ENCODE data around the gene ACSM2B.
"Not testable (repeated sequence)": the region's sequence is repeated elsewhere in the genome, so short reads cannot be mapped to it uniquely, and the experiment has no call there.

ACSM2B gene

DNA sequence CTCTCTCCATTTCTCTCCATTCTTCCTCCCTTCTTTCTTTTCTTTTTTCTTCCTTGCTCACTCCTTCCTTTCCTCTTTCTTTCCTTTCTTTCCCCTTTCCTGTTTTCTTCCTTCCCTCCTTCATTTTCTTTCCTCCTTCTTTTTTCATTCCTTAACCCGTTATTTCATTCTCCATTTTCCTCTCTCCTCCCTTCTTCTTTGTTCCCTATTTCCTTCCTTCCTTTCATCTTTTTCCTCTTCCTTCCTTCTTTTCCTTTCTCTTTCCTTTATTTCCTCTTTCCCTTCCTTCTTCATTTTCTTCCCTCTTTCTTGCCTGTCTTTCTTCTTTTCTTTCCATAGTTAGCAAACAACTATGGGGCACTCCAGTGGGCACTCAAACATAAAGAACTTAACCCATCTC is 16.6 kb upstream of the ACSM2B start:
- not testable (repeated sequence) for DNase-seq

DNA sequence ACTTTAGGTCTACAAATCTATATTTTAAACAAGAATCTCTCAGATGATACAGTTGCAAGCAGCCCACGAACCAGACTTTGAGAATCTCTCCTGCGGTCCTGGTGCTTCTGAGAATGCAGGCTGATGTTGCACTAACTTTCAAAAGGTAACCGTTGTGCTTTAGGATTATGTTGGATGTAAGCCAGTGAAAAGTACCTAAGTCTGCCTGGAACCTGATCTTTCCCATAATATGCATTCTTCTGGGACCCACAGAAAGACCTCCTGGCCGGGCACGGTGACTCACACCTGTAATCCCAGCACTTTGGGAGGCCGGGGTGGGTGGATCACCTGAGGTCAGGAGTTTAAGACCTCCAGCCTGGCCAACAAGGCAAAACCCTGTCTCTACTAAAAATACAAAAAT is 13.3 kb upstream of the ACSM2B start:
- not testable (repeated sequence) for DNase-seq

DNA sequence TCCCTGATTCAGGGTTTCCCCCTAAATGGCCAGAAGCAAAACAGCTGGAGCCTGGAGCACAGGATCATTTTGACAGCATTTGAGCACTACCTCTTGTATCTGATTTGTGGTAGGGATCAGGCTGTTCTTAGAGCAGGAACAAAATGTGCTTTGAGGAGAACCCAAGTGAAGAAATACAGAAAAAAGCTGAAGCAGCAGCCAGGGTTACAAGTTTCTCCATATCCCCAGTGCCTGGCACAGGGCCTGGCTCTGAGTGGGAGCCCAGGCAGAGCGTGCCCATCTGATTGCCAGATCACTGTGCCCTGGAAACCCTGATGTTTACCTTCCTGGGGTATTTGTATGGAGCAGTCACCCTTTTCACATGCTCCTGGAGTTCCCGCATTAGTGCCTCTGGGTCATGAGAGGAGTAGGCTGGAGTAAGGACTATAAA is 11.5 kb upstream of the ACSM2B start:
- DNase-seq = not testable (repeated sequence)

DNA sequence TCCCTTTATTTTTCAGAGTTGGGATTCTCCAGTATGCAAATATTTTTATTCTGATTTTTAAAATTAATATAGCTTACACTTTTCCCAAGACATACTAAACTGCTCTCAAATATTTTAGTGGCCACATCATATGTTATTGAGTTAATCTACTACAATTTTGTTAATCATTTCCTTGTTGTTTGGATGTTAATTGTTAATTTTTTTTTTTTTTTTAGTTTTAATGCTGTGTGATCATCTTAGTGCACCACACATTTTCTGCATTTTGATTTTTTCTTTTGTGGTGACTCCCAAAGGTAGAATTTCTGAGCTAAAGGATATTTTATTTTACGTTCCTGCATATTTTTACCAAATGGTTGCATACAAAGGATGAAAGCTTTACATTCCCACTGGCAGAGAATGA is 10.5 kb upstream of the ACSM2B start:
- not testable (repeated sequence) for DNase-seq

DNA sequence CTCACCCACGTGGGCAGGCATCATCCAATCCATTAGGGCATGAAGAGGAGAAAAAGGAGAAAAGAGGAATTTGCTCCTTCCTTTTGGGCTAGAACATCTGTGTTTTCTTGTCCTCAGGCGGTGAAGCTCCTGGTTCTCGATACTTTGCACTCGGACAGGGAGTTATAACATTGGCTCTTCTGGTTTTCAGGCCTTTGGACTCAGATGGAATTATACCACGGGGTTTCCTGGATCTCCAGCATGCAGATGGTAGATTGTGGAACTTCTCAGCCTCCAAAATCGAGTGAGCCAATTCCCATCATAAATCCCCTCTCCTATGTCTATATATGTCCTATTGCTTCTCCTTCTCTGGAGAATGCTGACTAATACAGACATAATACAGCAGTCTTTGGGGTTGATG is 9.9 kb upstream of the ACSM2B start:
- DNase-seq = not testable (repeated sequence)

DNA sequence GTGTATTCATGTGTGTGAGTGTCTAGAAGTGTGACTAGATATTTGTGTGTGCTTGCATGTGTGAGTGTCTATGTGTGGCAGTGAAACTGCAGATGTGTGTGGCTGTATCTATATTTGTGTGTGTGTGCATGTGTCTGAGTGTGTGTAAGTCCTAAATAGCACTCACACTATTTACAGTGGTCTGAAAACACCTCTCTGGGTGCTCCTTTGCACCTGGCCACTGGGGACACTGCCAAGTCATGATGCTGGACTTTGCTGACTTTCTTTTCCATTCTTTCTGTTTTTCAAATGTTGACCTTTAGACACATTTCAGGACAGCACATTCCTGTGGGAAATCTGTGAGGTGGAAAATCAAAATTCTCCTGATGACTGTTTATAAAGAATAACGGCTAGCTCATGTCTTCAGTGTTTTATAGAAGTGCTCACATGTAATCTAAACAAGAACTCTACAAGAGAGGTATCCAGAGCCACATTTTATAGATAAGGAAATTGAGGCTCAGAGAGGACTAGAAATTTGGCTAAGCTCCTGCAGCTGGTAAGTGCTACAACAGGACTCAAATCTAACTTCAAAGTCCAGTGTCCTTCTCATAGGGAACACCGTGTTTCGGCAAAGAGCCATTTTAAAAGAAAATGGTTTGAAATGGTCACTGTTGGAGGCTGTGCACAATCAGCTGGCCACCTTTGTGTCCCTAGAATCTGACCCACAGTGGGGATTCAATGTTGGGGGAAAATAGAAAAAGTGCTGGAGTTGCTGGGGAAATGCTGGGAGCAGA is 4.5 kb upstream of the ACSM2B start:
- DNase-seq = not testable (repeated sequence)

DNA sequence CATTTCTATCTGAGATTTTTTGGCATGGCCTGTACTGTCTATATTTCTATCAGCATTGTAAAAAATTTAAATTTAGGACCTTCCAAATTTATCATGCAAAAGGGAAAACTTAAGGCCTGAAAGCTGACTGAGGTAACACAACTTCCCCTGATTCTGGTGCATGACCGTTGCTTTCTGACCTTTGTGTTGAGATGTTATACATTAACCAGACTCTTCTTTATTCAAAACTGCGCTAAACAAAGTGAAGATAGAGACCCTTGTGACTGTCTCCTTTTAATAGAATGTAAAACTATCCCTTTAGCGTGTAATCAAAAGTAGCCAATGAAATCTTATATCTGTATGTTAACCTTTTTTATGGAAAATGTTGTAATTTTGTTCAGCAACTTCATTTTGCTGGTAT is 1.9 kb upstream of the ACSM2B start:
- DNase-seq = not testable (repeated sequence)

DNA sequence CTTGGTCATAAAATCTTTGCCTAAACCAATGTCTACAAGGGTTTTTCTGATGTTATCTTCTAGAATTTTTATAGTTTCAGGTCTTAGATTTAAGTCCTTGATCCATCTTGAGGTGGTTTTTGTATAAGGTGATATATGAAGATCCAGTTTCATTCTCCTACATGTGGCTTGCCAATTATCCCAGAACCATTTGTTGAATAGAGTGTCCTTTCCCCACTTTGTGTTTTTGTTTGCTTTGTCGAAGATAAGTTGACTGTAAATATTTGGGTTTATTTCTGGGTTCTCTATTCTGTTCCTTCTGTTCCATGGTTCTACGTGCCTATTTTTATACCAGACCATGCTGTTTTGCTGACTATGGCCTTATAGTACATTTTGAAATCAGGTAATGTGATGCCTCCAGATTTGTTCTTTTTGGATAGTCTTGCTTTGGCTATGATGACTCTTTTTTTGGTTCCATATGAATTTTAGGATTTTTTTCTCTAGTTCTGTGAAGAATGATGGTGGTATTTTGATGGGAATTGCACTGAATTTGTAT is 7.0 kb downstream of the ACSM2B start:
- not testable (repeated sequence) for DNase-seq

DNA sequence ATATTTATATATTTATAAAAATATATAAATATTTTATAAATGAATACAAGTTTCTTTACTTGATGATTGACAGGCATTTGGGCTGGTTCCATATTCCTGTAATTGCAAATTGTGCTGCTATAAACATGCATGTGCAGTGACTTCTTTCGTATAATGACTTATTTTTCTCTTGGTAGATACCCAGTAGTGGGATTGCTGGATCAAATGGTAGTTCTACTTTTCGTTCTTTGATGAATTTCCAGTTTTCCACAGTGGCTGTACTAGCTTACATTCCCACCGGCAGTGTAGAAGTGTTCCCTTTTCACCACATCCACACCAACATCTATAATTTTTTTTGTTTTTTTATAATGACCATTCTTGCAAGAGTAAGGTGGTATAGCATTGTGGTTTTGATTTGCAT is 7.8 kb downstream of the ACSM2B start:
- DNase-seq = no peak

DNA sequence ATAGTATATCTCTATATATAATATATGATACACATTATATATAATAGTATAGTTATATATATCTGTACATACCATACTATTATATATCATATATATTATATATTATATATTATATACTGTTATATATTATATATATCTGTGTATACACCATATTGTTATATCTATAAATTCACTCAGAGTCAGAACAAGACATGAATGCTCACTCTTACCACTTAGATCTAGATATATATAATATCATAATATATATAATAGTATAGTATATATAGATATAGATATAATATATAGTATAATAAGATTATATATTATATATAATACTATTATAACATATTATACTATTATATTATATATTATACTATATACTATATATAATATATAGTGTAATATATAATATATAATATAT is 9.3 kb downstream of the ACSM2B start:
- DNase-seq = no peak

DNA sequence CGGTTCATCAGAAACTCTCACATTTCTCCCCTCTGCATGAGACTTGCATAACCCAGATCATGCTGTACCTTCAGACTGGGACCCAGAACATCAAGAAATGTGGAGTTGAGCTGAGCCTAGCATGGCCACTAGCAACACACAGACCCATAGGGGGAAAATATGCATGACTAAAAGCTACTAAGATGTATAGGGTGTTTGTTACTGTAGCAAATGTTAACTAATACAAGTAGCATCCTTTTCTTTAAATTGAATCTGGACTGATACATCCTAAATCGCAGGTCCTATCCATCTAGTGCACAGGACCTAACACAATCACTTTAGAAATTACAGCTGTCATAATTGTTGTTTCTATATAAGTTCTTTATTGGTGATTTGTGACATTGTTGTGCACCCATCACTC is 10.8 kb downstream of the ACSM2B start:
- not testable (repeated sequence) for DNase-seq

DNA sequence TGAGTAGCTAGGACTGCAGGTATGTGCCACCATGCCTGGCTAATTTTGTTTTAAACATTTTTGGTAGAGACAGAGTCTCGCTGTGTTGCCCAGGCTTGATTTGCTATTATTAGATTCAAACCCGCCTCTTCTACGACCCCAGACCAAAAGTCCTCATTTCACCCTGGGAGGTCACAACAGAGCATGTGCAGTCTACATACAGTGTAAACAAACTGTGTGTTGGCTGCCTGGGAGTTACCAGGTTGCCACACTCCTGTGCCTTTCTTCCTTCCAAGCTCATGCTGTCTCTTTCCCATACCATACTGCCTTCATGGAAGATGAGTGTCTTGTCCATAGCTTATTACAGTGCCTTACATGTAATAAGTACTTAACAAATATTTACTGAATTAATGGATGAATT is 11.9 kb downstream of the ACSM2B start:
- DNase-seq = not testable (repeated sequence)

DNA sequence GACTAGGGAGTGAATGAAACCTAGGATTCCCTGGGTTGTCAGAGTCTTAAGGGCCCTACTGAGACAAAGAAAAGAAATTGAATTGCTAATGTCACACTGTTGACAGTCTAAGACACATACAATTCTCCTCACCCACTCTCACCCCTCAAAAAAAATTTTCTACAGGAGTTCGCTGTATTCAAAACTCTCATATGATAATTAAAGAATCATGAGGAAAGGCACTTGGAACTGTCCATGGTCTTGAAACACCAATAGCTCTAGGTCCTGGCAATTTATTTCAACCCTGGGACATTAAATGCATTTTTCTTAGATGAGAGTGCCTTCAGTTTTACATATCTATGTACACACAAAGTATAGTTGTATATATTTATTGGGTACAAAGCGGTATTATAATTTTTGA is 20.5 kb downstream of the ACSM2B start:
- not testable (repeated sequence) for DNase-seq

DNA sequence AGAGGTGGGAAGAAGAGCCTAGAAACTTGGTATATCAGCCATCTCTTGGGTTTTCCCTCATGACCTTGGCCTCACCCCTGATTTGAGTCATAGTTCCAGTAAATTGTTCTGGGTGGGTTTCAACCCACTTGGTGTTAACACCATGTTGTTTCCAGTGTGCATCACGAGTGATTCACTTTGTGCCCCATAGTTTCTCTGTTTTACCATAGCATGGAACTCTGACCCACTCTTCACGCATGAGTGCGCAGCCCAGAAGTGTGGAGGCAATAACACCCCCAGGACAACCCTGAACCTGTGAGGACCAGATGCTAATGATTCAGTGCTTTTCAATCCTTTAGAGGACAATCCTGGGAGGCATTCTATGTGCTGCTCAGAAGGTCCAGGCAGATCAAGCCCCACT is 21.5 kb downstream of the ACSM2B start:
- DNase-seq = not testable (repeated sequence)

DNA sequence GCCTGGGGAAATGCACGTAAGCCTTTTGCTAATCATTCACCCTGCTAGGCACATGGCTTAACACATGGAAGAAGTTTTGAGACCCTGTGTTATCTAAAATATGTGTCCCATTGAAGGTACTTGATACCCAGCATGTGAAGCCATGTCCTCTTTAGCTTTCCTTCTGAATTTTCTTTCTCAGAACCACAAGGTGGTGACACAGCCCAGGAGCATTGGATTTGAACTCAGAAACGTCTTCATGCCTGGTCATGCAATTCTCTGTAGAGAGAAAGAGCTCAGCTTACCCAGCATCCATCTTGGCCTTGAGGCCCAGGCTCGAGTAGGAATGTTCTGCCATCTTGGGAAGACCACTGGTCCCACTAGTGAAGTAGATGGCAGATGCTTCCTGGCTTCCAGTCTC is 22.7 kb downstream of the ACSM2B start:
- DNase-seq = not testable (repeated sequence)

DNA sequence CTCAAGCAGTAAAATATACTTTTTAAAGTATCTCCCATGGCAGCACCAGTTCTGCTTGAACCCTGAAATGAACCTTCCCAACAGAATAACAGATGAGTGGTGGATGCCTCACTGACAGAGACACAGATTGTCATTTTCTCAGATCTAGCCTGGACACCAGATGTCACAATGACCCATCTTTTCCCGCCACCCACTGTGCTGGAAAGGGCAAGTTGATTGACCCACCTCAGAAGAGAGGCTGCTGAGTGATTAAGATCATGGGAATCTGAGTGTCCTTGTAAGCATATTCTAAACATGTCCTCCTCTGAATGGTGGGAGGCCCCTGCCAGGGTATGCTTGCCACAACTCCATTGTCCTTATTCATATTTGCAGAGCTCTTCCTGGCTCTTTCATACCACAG is 29.2 kb downstream of the ACSM2B start:
- not testable (repeated sequence) for DNase-seq

DNA sequence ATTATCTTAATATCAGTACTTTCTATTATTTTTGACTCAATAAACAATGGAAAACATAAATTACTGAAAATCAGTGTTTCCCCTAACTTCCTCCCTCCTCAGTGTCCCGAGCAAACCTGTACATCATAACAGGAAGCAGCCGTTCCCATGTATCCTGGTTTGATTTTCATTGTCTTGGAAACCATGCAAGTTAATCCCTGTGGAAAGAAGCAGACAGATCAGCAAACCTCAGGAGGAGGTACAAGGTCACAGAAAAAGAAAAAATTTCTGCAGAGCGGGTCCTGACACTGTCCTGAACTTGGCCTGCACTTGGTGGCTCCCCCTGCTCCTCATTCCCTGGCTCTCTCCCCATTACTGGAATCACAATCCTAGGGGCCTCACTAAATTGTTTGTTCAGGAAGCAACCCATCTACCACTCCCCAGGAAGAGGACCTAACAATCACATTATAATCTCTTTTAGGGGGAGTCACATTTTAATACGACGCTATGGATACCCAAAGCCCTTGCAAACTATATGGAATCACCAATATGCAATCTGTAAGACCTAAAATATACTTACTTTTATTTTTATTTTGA is 29.8 kb downstream of the ACSM2B start:
- DNase-seq = not testable (repeated sequence)

DNA sequence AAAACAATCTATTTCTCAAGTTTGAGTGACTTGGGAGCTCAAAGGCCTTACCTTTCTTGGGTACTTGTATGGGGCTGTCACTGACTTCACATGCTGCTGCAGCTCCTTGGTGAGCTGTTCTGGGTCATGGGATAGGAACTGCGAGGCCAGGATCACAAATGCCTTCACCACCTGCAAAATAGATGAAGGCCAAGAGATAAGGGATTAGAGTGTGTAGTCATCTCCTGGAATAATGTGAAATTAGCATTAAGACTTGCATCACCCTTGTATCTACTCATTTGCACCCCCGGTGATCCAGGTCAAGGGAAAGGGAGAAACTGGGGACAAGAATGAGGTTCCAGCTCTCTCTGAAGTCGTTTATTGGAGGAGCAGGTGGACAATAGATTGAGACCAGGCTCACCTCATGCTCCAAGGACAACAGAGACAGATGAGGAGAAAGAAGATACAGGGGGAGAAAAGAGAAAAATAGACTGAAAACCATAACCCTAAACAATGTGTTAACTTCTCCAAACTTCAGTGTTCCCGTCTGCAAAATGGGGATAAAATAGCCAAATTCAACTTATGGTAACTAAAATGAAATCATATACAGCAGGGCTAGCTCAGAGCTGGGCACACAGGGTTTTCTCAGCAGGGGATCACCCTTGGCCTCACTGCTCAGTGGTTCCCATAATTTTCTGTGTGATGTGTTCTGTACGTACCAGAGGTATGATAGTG is 35.4 kb downstream of the ACSM2B start:
- not testable (repeated sequence) for DNase-seq

DNA sequence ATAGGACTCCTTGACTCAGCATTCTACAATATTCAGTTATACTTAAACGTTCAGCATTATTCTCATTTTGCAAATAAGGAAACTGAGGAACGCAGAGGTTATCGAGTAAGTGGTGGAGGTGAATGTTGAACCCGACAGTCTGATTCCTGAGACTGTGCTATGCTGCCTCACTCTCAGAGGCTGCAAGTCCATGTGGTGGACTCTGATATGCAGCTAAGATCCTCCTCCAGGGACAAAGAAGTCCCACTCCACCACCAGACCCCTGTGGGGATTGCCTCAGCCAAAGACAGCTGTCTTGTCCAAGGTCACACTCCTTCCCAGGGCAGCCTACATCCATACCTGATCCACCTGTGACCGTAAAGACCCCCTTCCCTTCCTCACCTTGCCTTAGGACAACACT is 37.5 kb downstream of the ACSM2B start:
- DNase-seq = no peak

DNA sequence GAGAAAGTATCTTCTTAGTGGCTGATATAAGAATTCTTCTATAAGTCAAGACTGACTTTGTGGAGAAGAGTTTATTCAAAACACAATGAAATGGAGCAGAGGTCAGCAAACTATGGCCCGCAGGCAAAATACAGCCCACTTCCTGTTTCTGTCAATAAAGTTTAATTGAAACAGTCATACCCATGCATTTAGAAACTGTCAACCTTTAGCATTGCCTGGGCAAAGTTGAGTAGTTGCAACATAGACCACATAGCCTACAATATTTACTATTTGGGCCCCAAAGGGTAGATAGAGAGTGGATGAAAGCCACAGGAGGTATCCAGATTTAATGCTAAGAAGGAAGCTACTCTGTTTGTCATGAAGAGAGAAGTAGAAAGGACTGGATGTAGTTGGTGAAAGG is 38.0 kb downstream of the ACSM2B start:
- DNase-seq = no peak

DNA sequence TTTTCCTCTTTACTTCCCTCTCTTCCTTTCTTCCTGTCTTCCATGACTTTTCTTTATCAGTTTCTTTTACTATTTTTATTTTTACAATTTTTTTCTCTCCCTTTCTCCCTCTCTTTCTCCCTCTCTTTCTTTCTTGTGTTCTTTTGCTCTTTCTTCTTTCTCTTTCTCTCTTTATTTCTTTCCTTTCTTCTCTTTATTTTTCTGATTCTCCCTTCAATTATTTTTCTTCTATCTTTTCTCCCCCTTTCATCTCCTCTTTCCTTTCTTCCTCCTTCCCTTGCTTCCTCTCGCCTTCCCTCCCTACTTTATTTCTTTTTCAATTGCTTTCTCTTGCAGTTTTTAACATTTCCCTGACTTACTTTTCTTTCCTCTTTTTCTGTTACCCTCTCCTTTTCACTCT is 39.5 kb downstream of the ACSM2B start:
- not testable (repeated sequence) for DNase-seq

DNA sequence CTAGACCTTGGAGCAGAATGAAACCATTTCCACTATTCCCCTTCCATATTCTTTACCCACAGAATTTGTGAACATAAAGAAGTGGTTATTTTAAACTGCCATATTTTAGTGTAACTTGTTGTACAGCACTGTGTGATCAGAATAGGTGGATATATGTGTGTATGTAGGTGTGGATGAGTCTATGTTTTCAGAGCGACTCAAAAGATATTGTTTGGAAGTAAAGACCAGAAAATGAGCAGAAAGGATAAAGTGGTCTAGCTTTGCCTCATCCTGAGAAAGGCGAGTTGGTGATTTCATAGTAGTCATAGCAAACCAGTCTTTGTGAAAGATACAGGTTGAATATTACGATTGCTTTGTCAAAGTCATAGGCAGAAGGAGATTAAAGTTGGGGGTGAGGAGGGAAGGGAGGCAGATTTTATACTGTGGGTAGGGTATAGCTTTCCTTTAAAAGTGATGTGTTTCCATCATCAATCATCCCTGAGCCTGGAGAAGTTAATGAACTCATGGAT is 43.8 kb downstream of the ACSM2B start:
- not testable (repeated sequence) for DNase-seq

DNA sequence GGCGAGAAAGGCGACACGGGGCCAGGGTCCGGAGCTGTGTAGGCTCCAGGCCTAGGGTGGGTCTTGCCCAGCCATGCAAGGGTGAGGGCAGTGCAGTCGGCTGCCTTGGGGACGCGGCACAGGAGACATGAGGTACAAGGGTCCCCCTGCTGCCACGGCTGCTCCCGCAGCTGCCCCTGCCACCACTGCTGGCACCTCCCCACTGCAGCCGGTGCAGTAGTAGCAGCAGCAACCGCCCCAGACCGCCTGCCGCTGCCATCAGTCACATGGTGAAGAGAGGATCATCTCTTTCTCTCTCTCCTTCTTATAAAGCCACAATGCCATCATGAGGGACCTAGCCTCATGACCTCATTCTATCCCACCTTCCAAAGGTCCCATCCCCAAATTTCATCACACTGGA is 44.4 kb downstream of the ACSM2B start:
- not testable (repeated sequence) for DNase-seq
